Measurements from ENCODE around the gene ATP10A. TPM values are rescaled to one million over a fixed set of nuclear protein-coding genes. Genes with fewer than 3 reads are reported as not detected.

ATP10A gene
- total RNA-seq, 1 donor, result 9.7 TPM

DNA sequence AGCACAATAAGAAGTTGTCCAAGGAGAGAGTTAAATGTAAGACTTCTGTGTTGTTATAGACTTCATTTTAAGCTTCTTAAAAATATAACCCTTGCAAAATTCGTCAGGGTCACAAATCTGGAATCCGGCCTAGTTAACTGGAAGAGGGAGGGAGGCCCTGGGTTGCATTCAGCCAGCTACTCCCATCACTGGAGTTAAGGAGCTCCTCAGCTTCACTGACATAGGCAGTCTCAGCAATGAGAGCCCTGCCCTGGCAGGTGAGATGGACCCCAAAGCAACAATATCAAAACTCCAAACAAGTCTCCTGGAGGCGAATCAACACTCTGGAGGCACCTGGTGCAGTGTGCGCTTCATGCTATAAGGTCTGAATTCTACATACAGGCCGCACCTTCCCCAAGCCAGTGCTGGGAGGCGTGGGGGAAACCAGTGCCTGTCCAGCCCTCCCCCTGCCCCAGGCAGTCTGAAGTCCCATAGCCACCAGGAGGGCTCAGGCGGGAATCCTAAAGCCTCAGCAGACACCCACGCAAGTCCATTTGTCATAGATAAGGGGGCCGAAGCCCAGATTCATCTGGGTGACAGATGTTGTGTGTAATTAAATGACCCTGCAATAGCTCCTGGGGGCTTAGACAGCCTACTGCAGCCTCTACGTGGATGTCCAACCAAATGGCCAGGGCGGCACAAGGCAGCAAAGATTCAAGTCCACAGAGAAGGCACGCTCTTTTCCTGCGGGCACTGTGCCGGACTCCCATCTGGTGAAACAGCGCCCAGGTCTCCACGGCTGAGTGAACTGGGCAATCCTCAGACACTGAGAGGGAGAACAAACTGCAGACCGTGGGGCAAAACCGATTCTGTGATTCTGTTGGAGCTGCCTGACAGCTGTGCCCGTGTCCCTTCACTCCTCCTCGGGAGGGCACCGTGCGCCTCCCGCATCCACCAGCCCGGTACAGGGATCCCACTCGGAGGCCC lies 64.9 kb downstream of the ATP10A start:
- DNase-seq (ENCODE audit: low read depth in 2 of 3, low spot score in 2 of 3), result no peak

DNA sequence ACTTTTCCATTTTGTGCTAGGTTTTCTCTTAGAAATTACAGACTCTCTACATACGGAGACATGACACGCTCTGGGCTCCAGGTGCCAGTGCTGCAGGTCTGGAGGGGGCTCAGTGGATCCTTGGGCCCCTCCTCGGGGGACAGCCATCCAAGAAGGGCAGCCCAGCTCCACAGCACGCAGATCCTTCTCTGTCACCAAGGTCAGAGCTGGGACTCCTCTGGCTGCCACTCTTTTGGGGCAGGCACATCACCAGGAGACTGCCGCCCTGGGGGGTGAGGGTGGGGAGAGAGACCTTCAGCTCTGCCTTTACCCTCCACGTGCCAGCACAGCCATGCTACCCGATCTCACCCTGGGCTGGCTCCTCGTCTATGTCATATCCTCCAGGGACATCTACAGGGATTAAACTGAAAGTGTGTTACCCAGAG lies 65.6 kb downstream of the ATP10A start:
- no peak for DNase-seq (ENCODE audit: low read depth in 2 of 3, low spot score in 2 of 3)

GRCh38 chr15:25797035-25797434 lies 66.1 kb downstream of the ATP10A start:
- DNase-seq (ENCODE audit: low read depth in 2 of 3, low spot score in 2 of 3), result no peak

DNA sequence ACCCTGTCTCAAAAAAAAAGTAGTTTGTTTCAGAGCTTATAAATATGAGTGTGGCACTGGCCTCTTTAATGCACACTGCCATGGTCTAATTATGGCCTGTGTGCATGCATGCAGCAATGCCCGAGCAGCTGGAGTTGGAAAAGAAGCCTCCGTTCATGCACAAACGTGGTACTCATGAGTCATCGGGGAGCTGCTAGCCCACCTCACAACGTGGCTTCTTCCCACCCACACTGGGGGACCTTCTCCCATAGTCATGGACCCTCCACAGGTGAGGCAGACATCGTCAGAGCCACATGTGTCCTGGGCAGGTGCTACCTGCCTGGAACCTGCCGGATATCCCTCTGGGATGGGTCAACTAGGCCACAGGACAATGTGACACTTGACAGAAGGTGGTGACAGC lies 66.7 kb downstream of the ATP10A start:
- no peak for DNase-seq (ENCODE audit: low read depth in 2 of 3, low spot score in 2 of 3)

DNA sequence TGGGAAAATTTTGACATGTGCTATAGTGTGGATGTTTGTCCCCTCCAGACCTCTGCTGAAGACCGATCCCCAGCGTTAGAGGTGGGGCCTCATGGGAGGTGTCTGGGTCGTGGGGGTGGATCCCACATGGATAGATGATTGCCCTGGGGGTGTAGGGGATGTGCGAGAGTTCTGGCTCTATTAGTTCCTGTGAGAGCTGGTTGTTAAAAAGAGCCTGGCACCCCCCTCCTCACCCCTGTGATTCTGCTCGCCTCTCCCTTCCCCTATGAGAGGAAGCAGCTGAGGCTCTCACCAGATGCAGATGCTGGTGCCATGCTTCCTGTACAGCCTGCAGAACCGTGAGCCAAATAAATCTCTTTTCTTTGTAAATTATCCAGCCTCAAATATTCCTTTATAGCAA lies 67.4 kb downstream of the ATP10A start:
- DNase-seq (ENCODE audit: low read depth in 2 of 3, low spot score in 2 of 3), result peak in 2 of 3 donors; percentile 63 to 94

GRCh38 chr15:25795061-25795460 lies 68.1 kb downstream of the ATP10A start:
- no peak for DNase-seq (ENCODE audit: low read depth in 2 of 3, low spot score in 2 of 3)

- peak in 2 of 3 donors; percentile 22 to 60 for DNase-seq (ENCODE audit: low read depth in 2 of 3, low spot score in 2 of 3)
Observed at GRCh38 chr15:25793354-25794050, 69.6 kb downstream of the ATP10A start.

DNA sequence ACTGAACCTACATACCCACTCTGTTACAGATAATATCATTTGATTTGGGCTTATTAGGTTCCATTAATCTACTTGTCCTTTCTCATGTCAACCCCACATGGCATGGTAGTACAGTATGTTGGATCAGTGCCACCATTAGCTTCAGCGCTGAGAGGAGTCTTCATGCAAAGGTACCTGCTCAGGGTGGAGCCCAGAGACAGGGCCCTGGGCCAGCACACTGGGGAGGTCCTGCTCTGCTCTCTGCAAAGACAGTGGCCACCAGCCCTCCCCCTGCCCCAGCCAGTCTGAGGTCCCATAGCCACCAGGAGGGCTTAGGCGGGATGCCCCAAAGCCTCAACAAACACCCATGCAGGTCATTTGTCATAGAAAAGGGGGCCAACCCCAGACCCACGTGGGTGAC lies 71.0 kb downstream of the ATP10A start:
- DNase-seq (ENCODE audit: low read depth in 2 of 3, low spot score in 2 of 3), result no peak

- no peak for DNase-seq (ENCODE audit: low read depth in 2 of 3, low spot score in 2 of 3)
Observed at GRCh38 chr15:25790000-25790660, 73.0 kb downstream of the ATP10A start.

GRCh38 chr15:25789616-25789999 lies 73.5 kb downstream of the ATP10A start:
- no peak for DNase-seq (ENCODE audit: low read depth in 2 of 3, low spot score in 2 of 3)

DNA sequence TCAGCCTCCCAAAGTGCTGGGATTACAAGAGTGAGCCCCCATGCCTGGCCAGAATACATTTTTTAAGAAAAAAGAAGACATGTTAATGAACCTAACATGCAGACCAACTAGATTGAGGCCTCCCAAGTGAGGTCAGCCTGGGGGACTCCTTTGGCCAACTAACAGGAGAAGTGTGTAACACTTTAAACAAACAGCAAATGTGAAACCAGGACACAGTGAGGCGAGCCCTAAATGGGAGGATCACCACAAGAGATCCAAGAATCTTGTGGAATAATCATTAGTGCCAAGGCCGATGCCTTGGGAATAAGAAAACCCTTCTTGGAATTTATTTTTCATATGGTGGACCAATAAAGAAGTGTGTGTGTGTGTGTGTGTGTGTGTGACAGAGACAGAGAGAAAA lies 73.9 kb downstream of the ATP10A start:
- no peak for DNase-seq (ENCODE audit: low read depth in 2 of 3, low spot score in 2 of 3)

DNA sequence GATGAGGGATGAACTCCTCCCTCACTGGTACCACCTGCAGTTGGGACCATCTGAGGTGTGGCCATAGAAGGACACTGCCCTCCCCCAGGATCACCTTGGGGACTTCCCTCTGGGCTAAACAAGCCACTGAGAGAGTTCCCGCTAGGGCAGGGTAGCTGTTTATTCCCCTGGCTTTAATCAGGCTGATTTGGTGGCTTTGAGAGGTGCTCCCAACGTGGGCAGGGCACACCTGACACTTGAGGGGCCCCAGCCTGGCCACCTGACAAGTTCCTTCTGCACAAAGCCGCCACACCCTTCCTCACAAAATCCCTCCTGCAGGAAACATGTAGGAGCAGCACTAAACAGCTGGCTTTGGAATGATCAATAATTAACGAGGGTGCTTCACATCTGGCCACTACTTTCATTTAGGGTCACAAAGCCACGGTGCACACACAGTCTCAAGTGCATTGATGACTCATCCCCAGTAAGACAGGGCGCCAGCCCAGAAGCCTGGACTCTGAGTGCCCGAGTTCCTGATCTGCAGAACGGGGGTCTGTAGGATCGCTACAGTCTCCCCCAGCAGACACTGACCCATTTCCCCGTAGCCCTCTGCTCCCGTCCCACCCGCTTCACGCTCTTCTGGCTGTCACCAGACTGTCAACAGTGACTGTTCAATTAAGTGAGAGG lies 75.1 kb downstream of the ATP10A start:
- no peak for DNase-seq (ENCODE audit: low read depth in 2 of 3, low spot score in 2 of 3)

GRCh38 chr15:25787381-25787780 lies 75.7 kb downstream of the ATP10A start:
- DNase-seq (ENCODE audit: low read depth in 2 of 3, low spot score in 2 of 3), result no peak

DNA sequence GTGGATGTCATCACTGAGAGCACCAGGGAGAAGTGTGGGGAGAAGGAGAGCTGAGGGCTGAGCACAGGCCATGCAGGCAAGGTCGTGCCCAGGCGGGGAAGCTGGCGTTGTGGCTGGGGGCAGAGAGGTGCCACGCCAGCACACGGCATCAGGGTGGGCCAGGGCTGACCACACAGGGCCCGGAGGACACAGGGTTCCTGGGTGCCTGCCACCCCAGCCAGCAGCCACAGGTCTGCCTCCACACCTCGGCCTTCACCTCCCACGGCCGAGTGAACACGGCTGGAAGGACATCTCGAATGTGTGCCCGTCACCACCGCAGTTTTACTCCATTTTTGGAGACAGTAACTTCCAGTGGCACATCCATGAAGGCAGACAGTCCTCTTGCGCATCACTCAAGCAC lies 77.1 kb downstream of the ATP10A start:
- DNase-seq (ENCODE audit: low read depth in 2 of 3, low spot score in 2 of 3), result no peak

DNA sequence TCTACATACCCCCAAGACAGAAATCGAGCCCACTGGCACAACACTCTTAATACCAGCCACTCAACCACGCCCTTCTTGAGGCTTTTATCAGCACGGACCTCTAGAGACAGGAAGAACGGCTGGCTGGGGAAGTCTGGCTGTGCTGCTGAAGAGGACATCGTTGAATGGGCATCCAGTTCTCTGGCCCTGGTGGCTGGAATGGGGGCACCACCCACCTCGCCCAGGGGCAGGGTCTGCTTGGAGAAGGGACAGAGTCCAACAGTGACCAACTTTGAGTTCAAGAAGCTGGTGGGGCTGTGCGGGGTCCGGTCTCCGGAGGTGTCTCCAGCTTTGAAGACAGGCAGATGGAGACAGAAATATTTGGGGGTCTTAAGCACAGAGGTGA lies 77.5 kb downstream of the ATP10A start:
- DNase-seq (ENCODE audit: low read depth in 2 of 3, low spot score in 2 of 3), result peak in 1 of 3 donors; percentile 39

- no peak for DNase-seq (ENCODE audit: low read depth in 2 of 3, low spot score in 2 of 3)
Observed at GRCh38 chr15:25784876-25785640, 78.1 kb downstream of the ATP10A start.

- DNase-seq (ENCODE audit: low read depth in 2 of 3, low spot score in 2 of 3), result peak in 2 of 3 donors; percentile 19 to 52
Observed at GRCh38 chr15:25783607-25784540, 79.3 kb downstream of the ATP10A start.

- no peak for DNase-seq (ENCODE audit: low read depth in 2 of 3, low spot score in 2 of 3)
Observed at GRCh38 chr15:25783134-25783533, 80.0 kb downstream of the ATP10A start.

Data from hematopoietic multipotent progenitor cell (in vitro differentiated cells).